A673 (cell line): ENCODE data around the gene HMCN2. TPM values are rescaled to one million over a fixed set of nuclear protein-coding genes. Genes with fewer than 3 reads are reported as not detected.

ENCODE experiments used
- BruUV-seq: library from RNA; stranded (reverse); fragments of 400-500 nt; replicated peaks from 2 replicates; lab custom pipeline; 2021; lab: Mats Ljungman, UMichigan
- CTCF ChIA-PET: fragments of 300-600 bp; sonication (Branson Sonifier 250); formaldehyde crosslinking; loops from one replicate; lab custom pipeline; 2022; ENCODE audit warnings: antibody characterized with exemption; lab: Charles Lee
- POLR2A ChIA-PET: fragments of 300-600 bp; sonication (Branson Sonifier 250); formaldehyde crosslinking; loops from one replicate; lab custom pipeline; 2022; ENCODE audit warnings: antibody characterized with exemption; ENCODE audit not compliant: low non-redundant PET; lab: Charles Lee
- DNase-seq: peaks from one replicate; pipeline ENCODE4 v3.0.0-alpha.2; 2015; ENCODE audit warnings: low spot score
- H3K27ac ChIP-seq: fragments of 200-600 bp; sonication (generic); 2 replicates; pipeline ENCODE4 v1.5.1; 2016; ENCODE audit warnings: mixed run types, low read depth, mild to moderate bottlenecking, mixed read lengths, antibody characterized with exemption, low read length; ENCODE audit not compliant: poor library complexity, severe bottlenecking
- H3K27me3 ChIP-seq: fragments of 200-600 bp; sonication (generic); replicated peaks from 2 replicates; pipeline ENCODE4 v1.6.1; 2017; ENCODE audit warnings: mixed run types, low read depth, mild to moderate bottlenecking, mixed read lengths, antibody characterized with exemption, low read length; ENCODE audit not compliant: insufficient read depth, poor library complexity
- H3K36me3 ChIP-seq: fragments of 200-600 bp; sonication (generic); 2 replicates; pipeline ENCODE4 v1.6.1; 2016; ENCODE audit warnings: mixed run types, mild to moderate bottlenecking, mixed read lengths, antibody characterized with exemption, low read length; ENCODE audit not compliant: insufficient read depth, poor library complexity, severe bottlenecking
- H3K4me1 ChIP-seq: fragments of 200-600 bp; sonication (generic); 2 replicates; pipeline ENCODE4 v1.6.1; 2017; ENCODE audit warnings: mixed run types, mild to moderate bottlenecking, mixed read lengths, antibody characterized with exemption, low read length; ENCODE audit not compliant: insufficient read depth, poor library complexity, severe bottlenecking
- H3K4me3 ChIP-seq: fragments of 200-600 bp; sonication (generic); 2 replicates; pipeline ENCODE4 v1.5.1; 2016; ENCODE audit warnings: low read depth, mixed run types, mild to moderate bottlenecking, mixed read lengths, low read length; ENCODE audit not compliant: poor library complexity, severe bottlenecking
- H3K9me3 ChIP-seq: fragments of 200-600 bp; sonication (generic); 2 replicates; pipeline ENCODE4 v1.6.1; 2016; ENCODE audit warnings: mixed run types, low read depth, mild to moderate bottlenecking, mixed read lengths, antibody characterized with exemption, low read length; ENCODE audit not compliant: poor library complexity, severe bottlenecking
- CTCF ChIP-seq: fragments of 300-800, 200-600 bp; sonication (generic); conservative IDR thresholded peaks from 2 replicates; pipeline ENCODE4 v1.5.1; 2017; ENCODE audit warnings: low read depth, mild to moderate bottlenecking, antibody characterized with exemption, low read length, moderate library complexity, mixed read lengths
- EZH2 ChIP-seq: fragments of 200-600 bp; sonication (generic); IDR thresholded peaks from 2 replicates; pipeline ENCODE4 v1.6.1; 2017; ENCODE audit warnings: borderline replicate concordance, low read depth, mild to moderate bottlenecking, mixed read lengths, antibody characterized with exemption, low read length; ENCODE audit not compliant: poor library complexity, severe bottlenecking
- intact Hi-C: fragments of 100-400 bp; cut with micrococcal nuclease; formaldehyde crosslinking; loops from one replicate; pipeline ENCODE4 v1.10.0; 2022; ENCODE audit not compliant: unreplicated experiment
- total RNA-seq: library from RNA; stranded (reverse); gene quantifications from 2 replicates; pipeline ENCODE4 v1.2.3, GENCODE V29; 2021

The HMCN2 gene
- total RNA-seq, 1 experiment from 2014 or later, result 0.28 TPM

DNA sequence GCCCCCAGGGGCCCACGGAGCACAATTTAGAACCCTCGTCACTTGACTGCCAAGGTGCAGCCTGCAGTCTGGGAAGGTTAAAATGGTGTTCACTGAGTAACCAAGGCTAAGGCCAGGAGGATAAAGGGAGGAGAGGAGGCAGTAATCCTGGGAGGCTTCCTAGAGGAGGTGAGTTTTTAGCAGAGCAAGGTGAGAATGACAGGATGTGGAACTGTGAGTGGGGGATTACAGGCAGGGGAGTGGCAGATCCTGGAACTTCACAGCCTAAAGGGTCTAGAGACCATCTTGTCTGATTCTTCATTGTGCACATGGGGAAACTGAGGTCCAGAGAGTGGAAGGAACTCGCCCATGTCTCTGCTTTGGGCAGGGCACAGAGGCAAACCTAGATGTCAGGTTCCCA lies 136.7 kb downstream of the HMCN2 start:
- no peaks in the 10 kb centered on the region for H3K36me3 ChIP-seq
- no TSS peak for BruUV-seq
- H3K27me3 ChIP-seq, result no peaks in the 10 kb centered on the region
- H3K4me1 ChIP-seq, result no peaks in the 10 kb centered on the region
- ChIA-PET POLR2A (no interaction called here), CTCF (no interaction called here)
- no peak for DNase-seq
- no peak overlapping the region for H3K4me3 ChIP-seq
- no peaks in the 10 kb centered on the region for H3K9me3 ChIP-seq
- H3K27ac ChIP-seq, result no peak overlapping the region
- no peak for TF ChIP-seq CTCF
- no peak for TF ChIP-seq EZH2
- intact Hi-C loops, result no loop called here

DNA sequence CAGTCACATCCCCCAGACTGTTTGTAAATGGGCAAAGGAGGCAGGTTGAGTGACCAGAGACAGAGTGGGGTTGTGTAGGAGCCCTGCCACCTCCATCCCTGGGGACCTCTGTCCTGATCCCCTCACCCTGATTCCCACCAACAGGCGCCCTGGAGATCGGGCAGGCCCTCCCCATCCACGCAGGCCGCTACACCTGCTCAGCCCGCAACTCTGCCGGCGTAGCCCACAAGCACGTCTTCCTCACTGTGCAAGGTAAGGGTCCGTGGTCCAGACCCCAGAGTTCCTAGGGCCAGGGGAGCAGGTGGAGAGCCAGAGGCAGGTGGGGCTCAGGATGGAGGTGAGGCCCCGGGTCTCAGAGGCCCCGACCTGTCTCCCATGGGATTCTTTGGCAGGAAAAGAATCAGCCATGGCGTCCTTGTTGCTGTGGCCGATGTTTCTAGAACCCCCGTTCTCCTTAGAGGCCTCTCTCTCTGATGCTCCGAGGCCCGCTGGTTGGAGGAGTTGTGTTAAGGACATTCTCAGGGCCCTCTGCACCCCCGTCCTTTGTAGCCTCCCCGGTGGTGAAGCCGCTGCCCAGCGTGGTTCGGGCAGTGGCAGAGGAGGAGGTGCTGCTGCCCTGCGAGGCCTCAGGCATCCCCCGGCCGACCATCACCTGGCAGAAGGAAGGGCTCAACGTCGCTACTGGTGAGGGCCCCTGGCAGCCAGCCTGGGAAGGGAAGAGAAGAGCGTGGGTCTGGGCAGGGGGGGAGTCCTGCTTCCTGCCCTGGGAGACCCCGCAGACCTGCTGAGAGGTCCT lies 137.3 kb downstream of the HMCN2 start:
- no TSS peak for BruUV-seq
- DNase-seq, result no peak
- Histone ChIP-seq H3K9me3 (no peaks in the 10 kb centered on the region), H3K36me3 (no peaks in the 10 kb centered on the region), H3K27ac (no peak overlapping the region), H3K4me1 (no peaks in the 10 kb centered on the region), H3K27me3 (no peaks in the 10 kb centered on the region), H3K4me3 (no peak overlapping the region)
- no peak for TF ChIP-seq EZH2
- TF ChIP-seq CTCF, result no peak
- CTCF ChIA-PET, result no interaction called here
- intact Hi-C loops, result no loop called here
- POLR2A ChIA-PET, result no interaction called here

DNA sequence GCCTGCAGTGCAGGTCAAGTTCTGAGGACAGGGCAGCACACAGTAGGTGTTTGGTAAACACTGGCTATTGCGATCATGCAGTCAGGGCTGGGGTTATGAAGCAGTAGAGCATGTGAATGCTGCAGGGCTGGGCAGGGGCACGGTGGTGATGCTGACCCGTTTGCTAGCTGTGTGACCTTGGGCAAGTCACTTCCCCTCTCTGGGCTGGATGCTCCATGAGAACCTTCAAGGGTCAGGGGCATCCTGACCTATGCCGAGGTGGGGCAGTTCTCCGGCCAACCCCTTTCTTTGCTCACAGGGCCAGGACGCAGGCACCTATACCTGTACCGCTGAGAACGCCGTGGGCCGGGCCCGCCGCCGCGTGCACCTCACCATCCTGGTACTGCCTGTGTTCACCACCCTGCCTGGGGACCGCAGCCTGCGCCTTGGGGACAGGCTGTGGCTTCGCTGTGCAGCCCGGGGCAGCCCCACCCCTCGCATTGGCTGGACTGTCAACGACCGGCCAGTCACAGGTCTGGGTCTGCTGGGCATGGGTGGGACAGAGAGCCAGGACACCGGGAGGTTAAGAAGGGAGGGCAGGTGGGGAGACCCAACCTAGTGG lies 140.2 kb downstream of the HMCN2 start:
- no peak for DNase-seq
- Histone ChIP-seq H3K9me3 (no peaks in the 10 kb centered on the region), H3K27me3 (peaks cover under 1% of the 10 kb centered on the region), H3K36me3 (no peaks in the 10 kb centered on the region), H3K4me1 (no peaks in the 10 kb centered on the region), H3K4me3 (no peak overlapping the region), H3K27ac (no peak overlapping the region)
- ChIA-PET CTCF (no interaction called here), POLR2A (no interaction called here)
- BruUV-seq, result no TSS peak
- TF ChIP-seq EZH2 (no peak), CTCF (no peak)
- intact Hi-C loops, result no loop called here
